A549 treated with DMSO at 1 μM for 4 hours (cell line): Measurements from ENCODE around the gene PRPF31. TPM values are rescaled to one million over a fixed set of nuclear protein-coding genes. Genes with fewer than 3 reads are reported as not detected.

Source experiments
- total RNA-seq: library from RNA; stranded (reverse); fragments of 200-300 nt; extraction: Qiagen RNA extraction; gene quantifications from 5 replicates; pipeline ENCODE4 v1.2.3, GENCODE V29; 2022; ENCODE audit warnings: low read depth

The PRPF31 gene
- 109 to 123 TPM (median 115 TPM) in 5 replicates for total RNA-seq

GRCh38 chr19:54115109-54116063 is at the start of gene PRPF31, which contains the start of gene TFPT:
PRPF31 (plus strand) TSS chr19:54115754; CDS start chr19:54118279, 2,525 bp downstream.
TFPT (minus strand) TSS chr19:54115657; CDS start chr19:54115269, 388 bp downstream.

GRCh38 chr19:54081032-54081431 is 34.5 kb upstream of the PRPF31 start, which contains the start of gene TARM1:
TARM1 (minus strand) TSS chr19:54081365; CDS start chr19:54081340, 25 bp downstream.

GRCh38 chr19:54100561-54100960 is 15.0 kb upstream of the PRPF31 start, which contains the start of gene OSCAR:
OSCAR (minus strand) TSS chr19:54100803; CDS start chr19:54100792, 11 bp downstream.

GRCh38 chr19:54102421-54103169 is 13.0 kb upstream of the PRPF31 start, which contains the start of gene NDUFA3:
NDUFA3 (plus strand) TSS chr19:54102855; CDS start chr19:54102879, 24 bp downstream.

GRCh38 chr19:54137699-54138488 is 22.3 kb downstream of the PRPF31 start, which contains the start of gene CNOT3:
CNOT3 (plus strand) TSS chr19:54137762; CDS start chr19:54142979, 5,217 bp downstream.

GRCh38 chr19:54159352-54160181 is 44.0 kb downstream of the PRPF31 start, which contains the start of gene LENG1:
LENG1 (minus strand) TSS chr19:54159721; CDS start chr19:54159695, 26 bp downstream.

GRCh38 chr19:54172471-54173358 is 57.2 kb downstream of the PRPF31 start, which contains the start of gene TMC4:
TMC4 (minus strand) TSS chr19:54173160; CDS start chr19:54173117, 43 bp downstream.

Other genes starting within 250 kb of the PRPF31 start
- gene MYADM, start 247.9 kb upstream of the PRPF31 start, total RNA-seq = 273 to 344 TPM (median 296 TPM) in 5 replicates
- 4.4 to 6.6 TPM (median 6.0 TPM) in 5 replicates for gene PRKCG, start 233.6 kb upstream of the PRPF31 start, total RNA-seq
- gene CACNG7, start 206.5 kb upstream of the PRPF31 start, total RNA-seq = 7.6 to 11.6 TPM (median 9.0 TPM) in 5 replicates
- gene CACNG8, start 152.8 kb upstream of the PRPF31 start, total RNA-seq = 1.2 to 1.7 TPM (median 1.6 TPM) in 5 replicates
- 10.7 to 12.6 TPM (median 11.2 TPM) in 5 replicates for gene CACNG6, start 124.1 kb upstream of the PRPF31 start, total RNA-seq
- 0.48 to 1.0 TPM (median 0.62 TPM) in 5 replicates for gene VSTM1, start 51.9 kb upstream of the PRPF31 start, total RNA-seq
- gene TARM1, start 34.4 kb upstream of the PRPF31 start, total RNA-seq = not detected in 5 replicates
- 0.25 to 0.47 TPM (median 0.42 TPM) in 4 of 5 replicates, not detected in the other for gene OSCAR, start 15.0 kb upstream of the PRPF31 start, total RNA-seq
- 201 to 236 TPM (median 209 TPM) in 5 replicates for gene NDUFA3, start 12.9 kb upstream of the PRPF31 start, total RNA-seq
- 21.0 to 32.2 TPM (median 23.7 TPM) in 5 replicates for gene TFPT, start 97 bp upstream of the PRPF31 start, total RNA-seq
- gene CNOT3, start 22.0 kb downstream of the PRPF31 start, total RNA-seq = 58.2 to 75.0 TPM (median 66.9 TPM) in 5 replicates
- gene LENG1, start 44.0 kb downstream of the PRPF31 start, total RNA-seq = 8.2 to 9.7 TPM (median 8.5 TPM) in 5 replicates
- 0.99 to 1.2 TPM (median 1.1 TPM) in 5 replicates for gene TMC4, start 57.4 kb downstream of the PRPF31 start, total RNA-seq
- gene MBOAT7, start 73.8 kb downstream of the PRPF31 start, total RNA-seq = 125 to 191 TPM (median 159 TPM) in 5 replicates
- 84.4 to 129 TPM (median 119 TPM) in 5 replicates for gene TSEN34, start 75.6 kb downstream of the PRPF31 start, total RNA-seq
- 2,084 to 2,876 TPM (median 2,101 TPM) in 5 replicates for gene RPS9, start 85.1 kb downstream of the PRPF31 start, total RNA-seq
- gene LILRB3, start 107.3 kb downstream of the PRPF31 start, total RNA-seq = 0.04 to 0.17 TPM (median 0.11 TPM) in 3 of 5 replicates, not detected in the others
- not detected in 5 replicates for gene LILRA6, start 127.0 kb downstream of the PRPF31 start, total RNA-seq
- gene LILRB5, start 141.5 kb downstream of the PRPF31 start, total RNA-seq = 0.02 TPM in 1 of 5 replicates, not detected in the others
- gene LILRB2, start 165.4 kb downstream of the PRPF31 start, total RNA-seq = 0.05 to 0.09 TPM (median 0.05 TPM) in 4 of 5 replicates, not detected in the other
- not detected in 5 replicates for gene LILRA5, start 197.4 kb downstream of the PRPF31 start, total RNA-seq
- 0.08 TPM in 1 of 5 replicates, not detected in the others for gene LILRA4, start 223.4 kb downstream of the PRPF31 start, total RNA-seq
- gene LAIR1, start 249.2 kb downstream of the PRPF31 start, total RNA-seq = 0.16 TPM in 1 of 5 replicates, not detected in the others